T-helper 2 cell treated with Interferon-gamma antibody and Interleukin-4, amounts not matched to agents 5 μg/mL and 100 μg/mL, for 36 hours (primary cell): ENCODE measurements around the gene COPS6.

Experiments
- DNase-seq: peaks from one replicate; pipeline ENCODE4 v3.0.0; 2021; ENCODE audit warnings: low spot score
- H3K27ac Mint-ChIP-seq: one replicate; pipeline ENCODE4 v1.8.0; 2021; ENCODE audit warnings: mild to moderate bottlenecking, mixed read lengths
- H3K27me3 Mint-ChIP-seq: one replicate; pipeline ENCODE4 v1.8.0; 2021; ENCODE audit warnings: low read depth, mixed read lengths
- H3K36me3 Mint-ChIP-seq: one replicate; pipeline ENCODE4 v1.8.0; 2021; ENCODE audit warnings: low read depth, mixed read lengths
- H3K4me1 Mint-ChIP-seq: one replicate; pipeline ENCODE4 v1.8.0; 2021; ENCODE audit warnings: low read depth, mixed read lengths
- H3K4me3 Mint-ChIP-seq: one replicate; pipeline ENCODE4 v1.8.0; 2022; ENCODE audit warnings: mild to moderate bottlenecking, moderate library complexity, mixed read lengths
- H3K9me3 Mint-ChIP-seq: one replicate; pipeline ENCODE4 v1.8.0; 2021; ENCODE audit warnings: mixed read lengths

COPS6 gene

GRCh38 chr7:100101016-100101862 lies 12.5 kb downstream of the COPS6 start, which contains the start of the genes AP4M1 and MCM7:
Gene AP4M1 (plus strand): TSS chr7:100101643. CDS start chr7:100101715, 72 bp downstream.
Gene MCM7 (minus strand): TSS chr7:100101397. CDS start chr7:100101294, 103 bp downstream.
- H3K9me3 Mint-ChIP-seq = no peaks in the 10 kb centered on the region

GRCh38 chr7:100102950-100103840 lies 14.4 kb downstream of the COPS6 start:
- Mint-ChIP-seq H3K36me3 (peaks cover 36% of the 10 kb centered on the region), H3K9me3 (no peaks in the 10 kb centered on the region), H3K27me3 (no peaks in the 10 kb centered on the region), H3K4me3 (peak overlapping the region; percentile 93), H3K4me1 (peaks cover 27% of the 10 kb centered on the region), H3K27ac (peak overlapping the region; percentile 52)
- no peak for DNase-seq

More at GRCh38 chr7:100101016-100101862, 12.5 kb downstream of the COPS6 start, which contains the start of the genes AP4M1 and MCM7:
- peaks cover 42% of the 10 kb centered on the region for H3K36me3 Mint-ChIP-seq
- peak within 1 kb of the TSS; percentile 93 for H3K4me3 Mint-ChIP-seq
- peak within 1 kb of the TSS; percentile 91 for H3K27ac Mint-ChIP-seq
- no peaks in the 10 kb centered on the region for H3K27me3 Mint-ChIP-seq
- DNase-seq = peak; percentile 99
- H3K4me1 Mint-ChIP-seq = peaks cover 35% of the 10 kb centered on the region

- Mint-ChIP-seq H3K27ac (no peak overlapping the region), H3K4me1 (peaks cover 9% of the 10 kb centered on the region), H3K4me3 (no peak overlapping the region), H3K36me3 (peaks cover 30% of the 10 kb centered on the region), H3K27me3 (no peaks in the 10 kb centered on the region), H3K9me3 (no peaks in the 10 kb centered on the region)
- no peak for DNase-seq
Observed at GRCh38 chr7:100105534-100105933, 16.8 kb downstream of the COPS6 start.

- Mint-ChIP-seq H3K4me1 (peaks cover 9% of the 10 kb centered on the region), H3K4me3 (no peak overlapping the region), H3K9me3 (no peaks in the 10 kb centered on the region), H3K27ac (no peak overlapping the region), H3K27me3 (no peaks in the 10 kb centered on the region), H3K36me3 (peaks cover 33% of the 10 kb centered on the region)
- no peak for DNase-seq
Observed at GRCh38 chr7:100106633-100107032, 17.9 kb downstream of the COPS6 start.

- peaks cover 33% of the 10 kb centered on the region for H3K36me3 Mint-ChIP-seq
- H3K27ac Mint-ChIP-seq = no peak overlapping the region
- H3K4me1 Mint-ChIP-seq = peaks cover 9% of the 10 kb centered on the region
- no peaks in the 10 kb centered on the region for H3K9me3 Mint-ChIP-seq
- no peak overlapping the region for H3K4me3 Mint-ChIP-seq
- no peak for DNase-seq
- no peaks in the 10 kb centered on the region for H3K27me3 Mint-ChIP-seq
Observed at GRCh38 chr7:100107125-100107737, 18.5 kb downstream of the COPS6 start.

- Mint-ChIP-seq H3K9me3 (no peaks in the 10 kb centered on the region), H3K4me1 (peaks cover 3% of the 10 kb centered on the region), H3K4me3 (no peak overlapping the region), H3K27me3 (no peaks in the 10 kb centered on the region), H3K27ac (no peak overlapping the region), H3K36me3 (peaks cover 34% of the 10 kb centered on the region)
- no peak for DNase-seq
Observed at GRCh38 chr7:100107890-100108289, 19.1 kb downstream of the COPS6 start.

GRCh38 chr7:100109521-100110163 lies 20.9 kb downstream of the COPS6 start:
- DNase-seq = no peak
- Mint-ChIP-seq H3K4me1 (no peaks in the 10 kb centered on the region), H3K36me3 (peaks cover 39% of the 10 kb centered on the region), H3K4me3 (no peak overlapping the region), H3K27ac (no peak overlapping the region), H3K9me3 (no peaks in the 10 kb centered on the region), H3K27me3 (no peaks in the 10 kb centered on the region)

GRCh38 chr7:100111156-100111555 lies 22.4 kb downstream of the COPS6 start:
- peaks cover 43% of the 10 kb centered on the region for H3K36me3 Mint-ChIP-seq
- H3K4me3 Mint-ChIP-seq = no peak overlapping the region
- no peaks in the 10 kb centered on the region for H3K27me3 Mint-ChIP-seq
- no peak overlapping the region for H3K27ac Mint-ChIP-seq
- no peak for DNase-seq
- no peaks in the 10 kb centered on the region for H3K9me3 Mint-ChIP-seq
- no peaks in the 10 kb centered on the region for H3K4me1 Mint-ChIP-seq

- Mint-ChIP-seq H3K36me3 (peaks cover 43% of the 10 kb centered on the region), H3K9me3 (no peaks in the 10 kb centered on the region), H3K27me3 (no peaks in the 10 kb centered on the region), H3K4me3 (no peak overlapping the region), H3K4me1 (no peaks in the 10 kb centered on the region), H3K27ac (no peak overlapping the region)
- DNase-seq = no peak
Observed at GRCh38 chr7:100111914-100112313, 23.1 kb downstream of the COPS6 start.

GRCh38 chr7:100115026-100115425 lies 26.3 kb downstream of the COPS6 start:
- H3K9me3 Mint-ChIP-seq = no peaks in the 10 kb centered on the region
- DNase-seq = no peak
- H3K4me3 Mint-ChIP-seq = no peak overlapping the region
- H3K4me1 Mint-ChIP-seq = peaks cover 4% of the 10 kb centered on the region
- H3K27ac Mint-ChIP-seq = no peak overlapping the region
- H3K27me3 Mint-ChIP-seq = no peaks in the 10 kb centered on the region
- peaks cover 30% of the 10 kb centered on the region for H3K36me3 Mint-ChIP-seq

- no peaks in the 10 kb centered on the region for H3K27me3 Mint-ChIP-seq
- H3K4me1 Mint-ChIP-seq = peaks cover 11% of the 10 kb centered on the region
- DNase-seq = no peak
- H3K36me3 Mint-ChIP-seq = peaks cover 13% of the 10 kb centered on the region
- peak overlapping the region; percentile 97 for H3K27ac Mint-ChIP-seq
- no peaks in the 10 kb centered on the region for H3K9me3 Mint-ChIP-seq
- H3K4me3 Mint-ChIP-seq = peak overlapping the region; percentile 96
Observed at GRCh38 chr7:100118388-100119071, 29.8 kb downstream of the COPS6 start.

GRCh38 chr7:100119072-100119969 lies 30.6 kb downstream of the COPS6 start, which contains the start of the genes CNPY4 and TAF6:
Gene CNPY4 (plus strand): TSS chr7:100119634. CDS start chr7:100119745, 111 bp downstream.
Gene TAF6 (minus strand): TSS chr7:100119358. CDS start chr7:100114209, 5,149 bp downstream.
- Mint-ChIP-seq H3K9me3 (no peaks in the 10 kb centered on the region), H3K27ac (peak within 1 kb of the TSS; percentile 97), H3K4me1 (peaks cover 13% of the 10 kb centered on the region), H3K27me3 (no peaks in the 10 kb centered on the region), H3K4me3 (peak within 1 kb of the TSS; percentile 96), H3K36me3 (peaks cover 12% of the 10 kb centered on the region)
- DNase-seq = peak; percentile 93
